ENCODE data around the gene ATOX1. TPM values are rescaled to one million over a fixed set of nuclear protein-coding genes. Genes with fewer than 3 reads are reported as not detected.

Gene ATOX1, protein sequence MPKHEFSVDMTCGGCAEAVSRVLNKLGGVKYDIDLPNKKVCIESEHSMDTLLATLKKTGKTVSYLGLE
- total RNA-seq, result 46.7 and 92.2 TPM in 2 replicates

DNA sequence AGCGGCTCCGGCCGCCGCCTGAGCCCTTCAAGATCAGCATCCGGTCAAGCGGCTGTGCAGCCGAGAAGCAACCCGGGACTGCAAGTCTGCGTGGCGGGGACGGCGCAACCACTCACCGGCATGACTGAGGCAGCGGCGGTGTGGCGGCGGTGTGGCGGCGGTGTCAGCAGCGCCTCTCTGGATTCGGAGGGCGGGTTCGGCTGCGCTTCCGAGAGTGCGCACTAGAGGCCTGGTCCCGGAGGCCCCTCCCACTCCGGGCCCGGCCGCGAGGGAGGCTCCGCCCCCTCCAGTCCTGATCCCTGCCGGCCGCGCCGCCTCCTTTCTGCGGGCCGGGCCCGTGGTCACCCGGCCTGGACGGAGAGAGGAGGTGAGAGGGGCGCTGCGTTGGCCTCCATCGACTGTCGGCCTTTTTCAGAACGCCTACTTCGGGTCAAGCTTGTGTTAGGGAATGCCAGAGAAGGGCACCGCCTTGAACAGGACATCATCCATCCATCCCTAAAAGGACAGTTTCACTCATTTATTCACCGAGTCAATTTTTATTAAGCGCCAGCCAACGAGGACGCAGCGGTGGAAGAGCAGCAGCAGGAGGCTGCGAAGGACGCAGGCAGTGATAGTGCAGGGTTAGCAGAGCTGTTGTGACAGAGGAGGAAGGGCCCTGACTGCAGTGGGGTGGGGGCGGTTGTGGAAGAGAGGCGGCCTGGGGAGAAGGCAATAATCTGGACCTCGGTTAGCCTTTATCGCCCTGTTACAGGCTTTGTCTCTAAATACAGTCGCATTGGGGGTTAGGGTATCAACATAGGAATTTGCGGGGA is at the start of gene ATOX1:
Gene ATOX1 (minus strand): TSS at position 202 of the 812 bp plus-strand sequence. CDS start 80 bp downstream, at position 122.

GRCh38 chr5:151771259-151772028 is 13.0 kb upstream of the ATOX1 start, which contains the start of gene G3BP1:
G3BP1 (plus strand) TSS chr5:151771954; CDS start chr5:151786621, 14,667 bp downstream.

Small RNA genes within 50 kb of the gene (small RNA-seq; reads per million reads assigned to genes)
- not detected for gene RN7SKP232

Other genes starting within 250 kb of the ATOX1 start
- under 0.01 TPM in 2 replicates for gene FAT2, start 167.3 kb downstream of the ATOX1 start, total RNA-seq
- 755 and 817 TPM in 2 replicates for gene SPARC, start 71.7 kb downstream of the ATOX1 start, total RNA-seq
- 122 and 204 TPM in 2 replicates for gene G3BP1, start 13.3 kb upstream of the ATOX1 start, total RNA-seq
- not detected in 2 replicates for gene GLRA1, start 166.2 kb upstream of the ATOX1 start, total RNA-seq